ENCODE results near the gene EVC2. TPM values are rescaled to one million over a fixed set of nuclear protein-coding genes. Genes with fewer than 3 reads are reported as not detected.
"Not testable (repeated sequence)": the region's sequence is repeated elsewhere in the genome, so short reads cannot be mapped to it uniquely, and the experiment has no call there.

The EVC2 gene
- total RNA-seq, 1 experiment from 2014 or later: 0.15 TPM

- no peak for DNase-seq
- Histone ChIP-seq H3K36me3 (ENCODE audit: insufficient read depth, low read length) (no peaks in the 10 kb centered on the region), H3K9me3 (ENCODE audit: low read length) (no peaks in the 10 kb centered on the region), H3K4me3 (ENCODE audit: low read length) (no peak overlapping the region), H2AFZ (ENCODE audit: low read length) (no peak overlapping the region), H4K20me1 (ENCODE audit: insufficient read depth, low read depth, low read length) (no peaks in the 10 kb centered on the region), H3K9me2 (replicated peaks; ENCODE audit: insufficient read depth, low read length) (no peaks in the 10 kb centered on the region), H3K79me2 (ENCODE audit: low read length) (no peaks in the 10 kb centered on the region), H3K4me1 (ENCODE audit: low read length) (no peaks in the 10 kb centered on the region), H3K27ac (ENCODE audit: low read length) (no peak overlapping the region), H3K4me2 (ENCODE audit: low read depth, low read length, poor library complexity, severe bottlenecking) (no peak overlapping the region), H3K27me3 (ENCODE audit: low read length) (no peaks in the 10 kb centered on the region), H3K9ac (ENCODE audit: low read length) (no peak overlapping the region)
These were observed 26.5 kb upstream of the EVC2 start for GRCh38 chr4:5734853-5735252.

- no peak overlapping the region for H3K4me3 ChIP-seq (ENCODE audit: low read length)
- no peak overlapping the region for H3K9ac ChIP-seq (ENCODE audit: low read length)
- H3K9me3 ChIP-seq (ENCODE audit: low read length): no peaks in the 10 kb centered on the region
- no peak overlapping the region for H3K4me2 ChIP-seq (ENCODE audit: low read depth, low read length, poor library complexity, severe bottlenecking)
- H3K36me3 ChIP-seq (ENCODE audit: insufficient read depth, low read length): no peaks in the 10 kb centered on the region
- no peaks in the 10 kb centered on the region for H3K4me1 ChIP-seq (ENCODE audit: low read length)
- H2AFZ ChIP-seq (ENCODE audit: low read length): no peak overlapping the region
- H3K9me2 ChIP-seq (replicated peaks; ENCODE audit: insufficient read depth, low read length): no peaks in the 10 kb centered on the region
- DNase-seq: no peak
- H3K27ac ChIP-seq (ENCODE audit: low read length): no peak overlapping the region
- no peaks in the 10 kb centered on the region for H4K20me1 ChIP-seq (ENCODE audit: insufficient read depth, low read depth, low read length)
- no peaks in the 10 kb centered on the region for H3K27me3 ChIP-seq (ENCODE audit: low read length)
- no peaks in the 10 kb centered on the region for H3K79me2 ChIP-seq (ENCODE audit: low read length)
These were observed 23.8 kb upstream of the EVC2 start for GRCh38 chr4:5732158-5732557.

GRCh38 chr4:5730993-5731990, 22.9 kb upstream of the EVC2 start:
- no peak overlapping the region for H2AFZ ChIP-seq (ENCODE audit: low read length)
- no peak overlapping the region for H3K4me2 ChIP-seq (ENCODE audit: low read depth, low read length, poor library complexity, severe bottlenecking)
- DNase-seq: no peak

GRCh38 chr4:5730436-5730835, 22.1 kb upstream of the EVC2 start:
- Histone ChIP-seq H3K9me2 (replicated peaks; ENCODE audit: insufficient read depth, low read length) (no peaks in the 10 kb centered on the region), H3K36me3 (ENCODE audit: insufficient read depth, low read length) (no peaks in the 10 kb centered on the region), H3K9me3 (ENCODE audit: low read length) (no peaks in the 10 kb centered on the region), H3K9ac (ENCODE audit: low read length) (no peak overlapping the region), H3K4me3 (ENCODE audit: low read length) (no peak overlapping the region), H3K4me2 (ENCODE audit: low read depth, low read length, poor library complexity, severe bottlenecking) (no peak overlapping the region), H4K20me1 (ENCODE audit: insufficient read depth, low read depth, low read length) (no peaks in the 10 kb centered on the region), H3K27ac (ENCODE audit: low read length) (no peak overlapping the region), H3K4me1 (ENCODE audit: low read length) (no peaks in the 10 kb centered on the region), H3K27me3 (ENCODE audit: low read length) (no peaks in the 10 kb centered on the region), H2AFZ (ENCODE audit: low read length) (no peak overlapping the region), H3K79me2 (ENCODE audit: low read length) (no peaks in the 10 kb centered on the region)
- DNase-seq: no peak

More at GRCh38 chr4:5730993-5731990, 22.9 kb upstream of the EVC2 start:
- Histone ChIP-seq H3K79me2 (ENCODE audit: low read length) (no peaks in the 10 kb centered on the region), H3K9me3 (ENCODE audit: low read length) (no peaks in the 10 kb centered on the region), H3K9me2 (replicated peaks; ENCODE audit: insufficient read depth, low read length) (no peaks in the 10 kb centered on the region), H3K9ac (ENCODE audit: low read length) (no peak overlapping the region), H3K36me3 (ENCODE audit: insufficient read depth, low read length) (no peaks in the 10 kb centered on the region), H3K27me3 (ENCODE audit: low read length) (no peaks in the 10 kb centered on the region), H3K4me3 (ENCODE audit: low read length) (no peak overlapping the region), H3K27ac (ENCODE audit: low read length) (no peak overlapping the region), H3K4me1 (ENCODE audit: low read length) (no peaks in the 10 kb centered on the region), H4K20me1 (ENCODE audit: insufficient read depth, low read depth, low read length) (no peaks in the 10 kb centered on the region)

- H3K4me3 ChIP-seq (ENCODE audit: low read length); H3K9me2 ChIP-seq (replicated peaks; ENCODE audit: insufficient read depth, low read length); DNase-seq; H3K9me3 ChIP-seq (ENCODE audit: low read length); H4K20me1 ChIP-seq (ENCODE audit: insufficient read depth, low read depth, low read length); H3K27ac ChIP-seq (ENCODE audit: low read length); H3K4me2 ChIP-seq (ENCODE audit: low read depth, low read length, poor library complexity, severe bottlenecking); H2AFZ ChIP-seq (ENCODE audit: low read length); H3K36me3 ChIP-seq (ENCODE audit: insufficient read depth, low read length); H3K79me2 ChIP-seq (ENCODE audit: low read length); H3K9ac ChIP-seq (ENCODE audit: low read length); H3K4me1 ChIP-seq (ENCODE audit: low read length); H3K27me3 ChIP-seq (ENCODE audit: low read length): not testable (repeated sequence)
These were observed 20.1 kb upstream of the EVC2 start for GRCh38 chr4:5728412-5728811.

GRCh38 chr4:5724377-5724776, 16.0 kb upstream of the EVC2 start:
- Histone ChIP-seq H3K4me2 (ENCODE audit: low read depth, low read length, poor library complexity, severe bottlenecking) (no peak overlapping the region), H3K9ac (ENCODE audit: low read length) (no peak overlapping the region), H3K36me3 (ENCODE audit: insufficient read depth, low read length) (no peaks in the 10 kb centered on the region), H3K4me3 (ENCODE audit: low read length) (no peak overlapping the region), H3K4me1 (ENCODE audit: low read length) (peaks cover 7% of the 10 kb centered on the region), H4K20me1 (ENCODE audit: insufficient read depth, low read depth, low read length) (no peaks in the 10 kb centered on the region), H3K9me2 (replicated peaks; ENCODE audit: insufficient read depth, low read length) (no peaks in the 10 kb centered on the region), H3K9me3 (ENCODE audit: low read length) (no peaks in the 10 kb centered on the region), H3K79me2 (ENCODE audit: low read length) (no peaks in the 10 kb centered on the region), H2AFZ (ENCODE audit: low read length) (no peak overlapping the region), H3K27ac (ENCODE audit: low read length) (no peak overlapping the region), H3K27me3 (ENCODE audit: low read length) (peaks cover 3% of the 10 kb centered on the region; the same call in 1 of the 2 replicates)
- no peak for DNase-seq

- peaks cover 12% of the 10 kb centered on the region for H3K4me1 ChIP-seq (ENCODE audit: low read length)
- no peaks in the 10 kb centered on the region for H3K36me3 ChIP-seq (ENCODE audit: insufficient read depth, low read length)
- H4K20me1 ChIP-seq (ENCODE audit: insufficient read depth, low read depth, low read length): no peaks in the 10 kb centered on the region
- H3K9me2 ChIP-seq (replicated peaks; ENCODE audit: insufficient read depth, low read length): no peaks in the 10 kb centered on the region
- peaks cover 5% of the 10 kb centered on the region; the same call in 1 of the 2 replicates for H3K27me3 ChIP-seq (ENCODE audit: low read length)
- no peak overlapping the region for H3K27ac ChIP-seq (ENCODE audit: low read length)
- H3K4me3 ChIP-seq (ENCODE audit: low read length): no peak overlapping the region
- H3K9me3 ChIP-seq (ENCODE audit: low read length): no peaks in the 10 kb centered on the region
- no peaks in the 10 kb centered on the region for H3K79me2 ChIP-seq (ENCODE audit: low read length)
- no peak for DNase-seq
- H3K4me2 ChIP-seq (ENCODE audit: low read depth, low read length, poor library complexity, severe bottlenecking): no peak overlapping the region
- H2AFZ ChIP-seq (ENCODE audit: low read length): no peak overlapping the region
- no peak overlapping the region for H3K9ac ChIP-seq (ENCODE audit: low read length)
These were observed 14.0 kb upstream of the EVC2 start for GRCh38 chr4:5722328-5722727.

GRCh38 chr4:5721923-5722322, 13.6 kb upstream of the EVC2 start:
- H4K20me1 ChIP-seq (ENCODE audit: insufficient read depth, low read depth, low read length): no peaks in the 10 kb centered on the region
- no peak overlapping the region for H2AFZ ChIP-seq (ENCODE audit: low read length)
- H3K4me1 ChIP-seq (ENCODE audit: low read length): peaks cover 12% of the 10 kb centered on the region
- no peaks in the 10 kb centered on the region for H3K9me2 ChIP-seq (replicated peaks; ENCODE audit: insufficient read depth, low read length)
- no peak for DNase-seq
- H3K9me3 ChIP-seq (ENCODE audit: low read length): no peaks in the 10 kb centered on the region
- H3K27me3 ChIP-seq (ENCODE audit: low read length): peaks cover 5% of the 10 kb centered on the region; the same call in 1 of the 2 replicates
- H3K4me3 ChIP-seq (ENCODE audit: low read length): no peak overlapping the region
- H3K79me2 ChIP-seq (ENCODE audit: low read length): no peaks in the 10 kb centered on the region
- no peaks in the 10 kb centered on the region for H3K36me3 ChIP-seq (ENCODE audit: insufficient read depth, low read length)
- no peak overlapping the region for H3K27ac ChIP-seq (ENCODE audit: low read length)
- H3K9ac ChIP-seq (ENCODE audit: low read length): no peak overlapping the region
- no peak overlapping the region for H3K4me2 ChIP-seq (ENCODE audit: low read depth, low read length, poor library complexity, severe bottlenecking)

Measured in Karpas-422 (cell line).